ENCODE data around the gene PRKCQ. TPM values are rescaled to one million over a fixed set of nuclear protein-coding genes. Genes with fewer than 3 reads are reported as not detected.

Gene PRKCQ
- not detected in 2 replicates for total RNA-seq (2014; rRNA removed; shearing (Covaris generic))

GRCh38 chr10:6579904-6580278 is at the start of gene PRKCQ:
PRKCQ (minus strand) TSS chr10:6580276; CDS start chr10:6515135, 65,141 bp downstream.
- DNase-seq (ENCODE audit: low spot score): no peak

GRCh38 chr10:6625428-6625827 is 45.4 kb upstream of the PRKCQ start:
- no peak for DNase-seq (ENCODE audit: low spot score)

GRCh38 chr10:6624392-6624791 is 44.3 kb upstream of the PRKCQ start:
- no peak for DNase-seq (ENCODE audit: low spot score)

GRCh38 chr10:6622921-6623320 is 42.8 kb upstream of the PRKCQ start:
- DNase-seq (ENCODE audit: low spot score): no peak

GRCh38 chr10:6621536-6621935 is 41.5 kb upstream of the PRKCQ start:
- DNase-seq (ENCODE audit: low spot score): peak; percentile 10

- DNase-seq (ENCODE audit: low spot score): no peak
Measured at GRCh38 chr10:6619660-6620059, 39.6 kb upstream of the PRKCQ start.

GRCh38 chr10:6618340-6618739 is 38.3 kb upstream of the PRKCQ start:
- DNase-seq (ENCODE audit: low spot score): no peak

GRCh38 chr10:6617309-6618076 is 37.4 kb upstream of the PRKCQ start:
- DNase-seq (ENCODE audit: low spot score): no peak

GRCh38 chr10:6615971-6616370 is 35.9 kb upstream of the PRKCQ start:
- DNase-seq (ENCODE audit: low spot score): no peak

GRCh38 chr10:6612371-6612770 is 32.3 kb upstream of the PRKCQ start:
- no peak for DNase-seq (ENCODE audit: low spot score)

GRCh38 chr10:6610647-6611046 is 30.6 kb upstream of the PRKCQ start:
- no peak for DNase-seq (ENCODE audit: low spot score)

- no peak for DNase-seq (ENCODE audit: low spot score)
Measured at GRCh38 chr10:6609625-6610024, 29.5 kb upstream of the PRKCQ start.

GRCh38 chr10:6607778-6608177 is 27.7 kb upstream of the PRKCQ start:
- DNase-seq (ENCODE audit: low spot score): no peak

GRCh38 chr10:6607182-6607581 is 27.1 kb upstream of the PRKCQ start:
- DNase-seq (ENCODE audit: low spot score): no peak

- DNase-seq (ENCODE audit: low spot score): no peak
Measured at GRCh38 chr10:6603142-6604125, 23.4 kb upstream of the PRKCQ start.

- DNase-seq (ENCODE audit: low spot score): no peak
Measured at GRCh38 chr10:6602700-6603084, 22.6 kb upstream of the PRKCQ start.

GRCh38 chr10:6602026-6602699 is 22.1 kb upstream of the PRKCQ start:
- DNase-seq (ENCODE audit: low spot score): no peak

- no peak for DNase-seq (ENCODE audit: low spot score)
Measured at GRCh38 chr10:6601246-6601805, 21.2 kb upstream of the PRKCQ start.

- no peak for DNase-seq (ENCODE audit: low spot score)
Measured at GRCh38 chr10:6600224-6600987, 20.3 kb upstream of the PRKCQ start.

- DNase-seq (ENCODE audit: low spot score): no peak
Measured at GRCh38 chr10:6598679-6599078, 18.6 kb upstream of the PRKCQ start.

GRCh38 chr10:6597478-6597877 is 17.4 kb upstream of the PRKCQ start:
- DNase-seq (ENCODE audit: low spot score): no peak

Data from A172 (cell line).